ENCODE results near the gene RPS27.
"Not testable (repeated sequence)": the region's sequence is repeated elsewhere in the genome, so short reads cannot be mapped to it uniquely, and the experiment has no call there.

The RPS27 gene

GRCh38 chr1:153985941-153986761 is 4.4 kb upstream of the RPS27 start, which contains the start of gene RAB13:
RAB13 (minus strand) TSS chr1:153986339; CDS start chr1:153986236, 103 bp downstream.
- DNase-seq (ENCODE audit: low read depth) = peak; percentile 92

- DNase-seq (ENCODE audit: low read depth) = no peak
These were observed 2.9 kb upstream of the RPS27 start for GRCh38 chr1:153987621-153988020.

- no peak for DNase-seq (ENCODE audit: low read depth)
These were observed 629 bp downstream of the RPS27 start for GRCh38 chr1:153991151-153991630.

- no peak for DNase-seq (ENCODE audit: low read depth)
These were observed 1.2 kb downstream of the RPS27 start for GRCh38 chr1:153991806-153992205.

- no peak for DNase-seq (ENCODE audit: low read depth)
These were observed 4.6 kb downstream of the RPS27 start for GRCh38 chr1:153995202-153995601.

- no peak for DNase-seq (ENCODE audit: low read depth)
These were observed 5.1 kb downstream of the RPS27 start for GRCh38 chr1:153995640-153996039.

GRCh38 chr1:153996882-153997281 is 6.3 kb downstream of the RPS27 start:
- not testable (repeated sequence) for DNase-seq (ENCODE audit: low read depth)

- no peak for DNase-seq (ENCODE audit: low read depth)
These were observed 9.9 kb downstream of the RPS27 start for GRCh38 chr1:154000420-154000819.

- peak; percentile 33 for DNase-seq (ENCODE audit: low read depth)
These were observed 15.6 kb downstream of the RPS27 start for GRCh38 chr1:154006136-154006535.

- DNase-seq (ENCODE audit: low read depth) = no peak
These were observed 21.6 kb downstream of the RPS27 start for GRCh38 chr1:154012129-154012528.

- not testable (repeated sequence) for DNase-seq (ENCODE audit: low read depth)
These were observed 22.0 kb downstream of the RPS27 start for GRCh38 chr1:154012543-154012942.

- DNase-seq (ENCODE audit: low read depth) = peak; percentile 79
These were observed 23.8 kb downstream of the RPS27 start for GRCh38 chr1:154014154-154014907.

GRCh38 chr1:154019269-154019668 is 28.7 kb downstream of the RPS27 start:
- no peak for DNase-seq (ENCODE audit: low read depth)

- DNase-seq (ENCODE audit: low read depth) = no peak
These were observed 29.4 kb downstream of the RPS27 start for GRCh38 chr1:154019940-154020339.

GRCh38 chr1:154033697-154034096 is 43.1 kb downstream of the RPS27 start:
- not testable (repeated sequence) for DNase-seq (ENCODE audit: low read depth)
